Measurements from ENCODE around the gene PER2. TPM values are rescaled to one million over a fixed set of nuclear protein-coding genes. Genes with fewer than 3 reads are reported as not detected.

PER2 gene
- total RNA-seq, 1 experiment from 2014 or later: 6.6 TPM

GRCh38 chr2:238262496-238263122 lies 25.8 kb downstream of the PER2 start:
- ATAC-seq (no peak), DNase-seq (ENCODE audit: low spot score) (no peak)
- ChIA-PET CTCF (interaction anchor here (0.5 to 3.8 kb wide), 62 partner anchors 8 to 691 kb away, joined by 3 to 79 read pairs (median 5); partner anchors contain the start of genes HES6, KLHL30, PER2 and TWIST2), POLR2A (no interaction called here)
- H3K27ac Mint-ChIP-seq: no peak overlapping the region
- peaks cover 3% of the 10 kb centered on the region for H3K4me1 Mint-ChIP-seq
- H3K27me3 Mint-ChIP-seq (ENCODE audit: low read depth): no peaks in the 10 kb centered on the region
- peaks cover 5% of the 10 kb centered on the region; the same call in 1 of the 2 replicates for H3K36me3 Mint-ChIP-seq
- no peak for TF ChIP-seq ZNF423 (CRISPR knock-in tag; IDR thresholded peaks at IDR 0.05)
- no peak for TF ChIP-seq JAZF1 (CRISPR knock-in tag; IDR thresholded peaks at IDR 0.05)
- TF ChIP-seq MAX (CRISPR knock-in tag; IDR thresholded peaks at IDR 0.05): no peak
- no peak for TF ChIP-seq ZNF281 (CRISPR knock-in tag; IDR thresholded peaks at IDR 0.05)
- no peak for TF ChIP-seq ZNF396 (CRISPR knock-in tag; IDR thresholded peaks at IDR 0.05; ENCODE audit: borderline replicate concordance)
- TF ChIP-seq ATF3 (CRISPR knock-in tag; conservative IDR thresholded peaks at IDR 0.05): no peak
- no peak for TF ChIP-seq CREM (CRISPR knock-in tag; IDR thresholded peaks at IDR 0.05)
- TF ChIP-seq SMAD4 (CRISPR knock-in tag; IDR thresholded peaks at IDR 0.05): no peak
- TF ChIP-seq RORB (CRISPR knock-in tag; IDR thresholded peaks at IDR 0.05): no peak
- no peak for TF ChIP-seq ZMAT4 (CRISPR knock-in tag; IDR thresholded peaks at IDR 0.05)
- TF ChIP-seq ZNF317 (CRISPR knock-in tag; IDR thresholded peaks at IDR 0.05; ENCODE audit: borderline replicate concordance, low read depth): no peak
- no peak for TF ChIP-seq NFATC4 (CRISPR knock-in tag; IDR thresholded peaks at IDR 0.05)
- TF ChIP-seq AFF4 (CRISPR knock-in tag; IDR thresholded peaks at IDR 0.05; ENCODE audit: borderline replicate concordance): no peak
- TF ChIP-seq IRF2 (CRISPR knock-in tag; IDR thresholded peaks at IDR 0.05; ENCODE audit: borderline replicate concordance, low read depth): no peak
- TF ChIP-seq NFE2L1 (CRISPR knock-in tag; IDR thresholded peaks at IDR 0.05): no peak
- no peak for TF ChIP-seq PRDM15 (CRISPR knock-in tag; IDR thresholded peaks at IDR 0.05)
- no peak for TF ChIP-seq ZBTB43 (CRISPR knock-in tag; IDR thresholded peaks at IDR 0.05)
- TF ChIP-seq E2F1 (CRISPR knock-in tag; IDR thresholded peaks at IDR 0.05): no peak
- TF ChIP-seq FOXP1 (CRISPR knock-in tag; IDR thresholded peaks at IDR 0.05; ENCODE audit: borderline replicate concordance): no peak
- H3K9me3 Mint-ChIP-seq: no peaks in the 10 kb centered on the region
- no peak overlapping the region for H3K4me3 Mint-ChIP-seq
